H1 (cell line): ENCODE results near the gene CRYBA4. TPM values are rescaled to one million over a fixed set of nuclear protein-coding genes. Genes with fewer than 3 reads are reported as not detected.

ENCODE experiments used
- CTCF ChIA-PET: fragments of 300-600 bp; sonication (Branson Sonifier 250); formaldehyde crosslinking; loops from one replicate; lab custom pipeline; 2021; ENCODE audit not compliant: partially characterized antibody; lab: Charles Lee
- POLR2A ChIA-PET: fragments of 300-600 bp; sonication (Branson Sonifier 250); formaldehyde crosslinking; loops from one replicate; lab custom pipeline; 2021; ENCODE audit warnings: inconsistent platforms; ENCODE audit not compliant: partially characterized antibody; lab: Charles Lee
- DNase-seq, 2 experiments: peaks; one replicate each; pipeline versions ENCODE4 v3.0.0 to v3.0.0-alpha.2; 2010 to 2022; ENCODE audit warnings: low spot score in 2 of 2, low read depth in 1 of 2, mixed read lengths in 1 of 2
- FAIRE-seq: peaks from 2 replicates; lab custom pipeline; 2011; peaks lifted over from hg19 to GRCh38; lab: Jason Lieb, UNC
- H2AFZ ChIP-seq: 2 replicates; pipeline ENCODE4 v1.8.1; 2012; ENCODE audit warnings: low read length, inconsistent platforms
- H2AK5ac ChIP-seq: 2 replicates; pipeline ENCODE4 v1.6.1; 2013; ENCODE audit warnings: low read depth, low read length
- H2BK120ac ChIP-seq: replicated peaks from 2 replicates; pipeline ENCODE3; 2013; ENCODE audit warnings: low read depth, low read length, inconsistent platforms
- H2BK12ac ChIP-seq: 2 replicates; pipeline ENCODE4 v1.6.1; 2013; ENCODE audit warnings: low read depth, low read length
- H2BK15ac ChIP-seq: 2 replicates; pipeline ENCODE4 v1.6.1; 2013; ENCODE audit warnings: low read length
- H2BK20ac ChIP-seq: 2 replicates; pipeline ENCODE4 v1.6.1; 2013; ENCODE audit warnings: low read length
- H2BK5ac ChIP-seq: 2 replicates; pipeline ENCODE4 v1.6.1; 2013; ENCODE audit warnings: low read depth, low read length
- H3K14ac ChIP-seq: 2 replicates; pipeline ENCODE4 v1.6.1; 2013; ENCODE audit warnings: inconsistent platforms; ENCODE audit not compliant: insufficient read length
- H3K18ac ChIP-seq: 2 replicates; pipeline ENCODE4 v1.6.1; 2013; ENCODE audit warnings: low read length; ENCODE audit errors: extremely low read depth
- H3K23ac ChIP-seq: 2 replicates; pipeline ENCODE4 v1.6.1; 2013; ENCODE audit warnings: inconsistent platforms; ENCODE audit not compliant: insufficient read length
- H3K23me2 ChIP-seq: 2 replicates; pipeline ENCODE4 v1.6.1; 2013; ENCODE audit warnings: low read depth, low read length
- H3K27ac ChIP-seq: 2 replicates; pipeline ENCODE4 v1.6.1; 2011; ENCODE audit warnings: low read depth, low read length, inconsistent platforms
- H3K27me3 ChIP-seq, 4 experiments: replicated peaks in 1 of 4; 1 replicate in 1 of 4; 2 replicates in 3 of 4; pipeline versions ENCODE4 v1.6.1 to v1.8.1; 2011 to 2013; ENCODE audit warnings: low read length in 3 of 4, mild to moderate bottlenecking in 3 of 4, inconsistent platforms in 2 of 4, mixed read lengths in 2 of 4, moderate library complexity in 1 of 4; ENCODE audit not compliant: control insufficient read depth in 3 of 4, insufficient read depth in 3 of 4; ENCODE audit errors: extremely low read depth in 1 of 4
- H3K36me3 ChIP-seq, 4 experiments: 2 replicates each; pipeline versions ENCODE4 v1.6.1 to v1.8.1; 2011 to 2013; ENCODE audit warnings: mild to moderate bottlenecking in 4 of 4, low read length in 3 of 4, moderate library complexity in 2 of 4, control low read depth in 1 of 4, inconsistent platforms in 1 of 4; ENCODE audit not compliant: insufficient read depth in 4 of 4, control insufficient read depth in 2 of 4
- H3K4ac ChIP-seq: replicated peaks from 2 replicates; pipeline ENCODE3; 2013; ENCODE audit warnings: low read length, low read depth, mixed read lengths, inconsistent platforms; ENCODE audit not compliant: insufficient read length
- H3K4me1 ChIP-seq, 4 experiments: replicated peaks in 1 of 4; 1 replicate in 1 of 4; 2 replicates in 3 of 4; pipeline versions ENCODE4 v1.6.1 to v1.8.1; 2011 to 2013; ENCODE audit warnings: low read length in 3 of 4, inconsistent platforms in 2 of 4, mixed read lengths in 1 of 4; ENCODE audit not compliant: insufficient read depth in 4 of 4, control insufficient read depth in 3 of 4
- H3K4me2 ChIP-seq, 2 experiments: 2 replicates each; pipeline versions ENCODE4 v1.6.1 to v1.8.1; 2011 to 2013; ENCODE audit warnings: low read depth in 2 of 2, low read length in 2 of 2, control low read depth in 1 of 2, inconsistent platforms in 1 of 2, mild to moderate bottlenecking in 1 of 2; ENCODE audit not compliant: insufficient read depth in 1 of 2
- H3K4me3 ChIP-seq, 4 experiments: fragments of 200-600, 300-600 bp in 1 of 4; sonication (generic), shearing (Covaris generic), sonication (Bioruptor Twin) in 1 of 4; 2 replicates each; pipeline versions ENCODE4 v1.5.1 to v1.8.1; 2011 to 2016; ENCODE audit warnings: low read length in 4 of 4, low read depth in 3 of 4, control low read depth in 2 of 4, inconsistent platforms in 2 of 4, mild to moderate bottlenecking in 2 of 4, mixed read lengths in 1 of 4, moderate library complexity in 1 of 4; ENCODE audit not compliant: insufficient read depth in 2 of 4; ENCODE audit errors: extremely low read depth in 1 of 4
- H3K56ac ChIP-seq: replicated peaks from 2 replicates; pipeline ENCODE3; 2013; ENCODE audit warnings: low read depth, mild to moderate bottlenecking, mixed read lengths, low read length, inconsistent platforms; ENCODE audit not compliant: insufficient read length
- H3K79me1 ChIP-seq: 2 replicates; pipeline ENCODE4 v1.6.1; 2013; ENCODE audit warnings: low read depth, low read length, control low read depth
- H3K79me2 ChIP-seq, 2 experiments: 2 replicates each; pipeline versions ENCODE4 v1.6.1 to v1.8.1; 2012 to 2013; ENCODE audit warnings: low read length in 2 of 2, mild to moderate bottlenecking in 2 of 2, inconsistent platforms in 1 of 2; ENCODE audit not compliant: insufficient read depth in 2 of 2, control insufficient read depth in 1 of 2
- H3K9ac ChIP-seq, 4 experiments: replicated peaks in 1 of 4; 1 replicate in 1 of 4; 2 replicates in 3 of 4; pipeline versions ENCODE4 v1.6.1 to v1.8.1; 2011 to 2013; ENCODE audit warnings: low read depth in 3 of 4, low read length in 3 of 4, control low read depth in 2 of 4, mild to moderate bottlenecking in 2 of 4, moderate library complexity in 2 of 4, inconsistent platforms in 1 of 4; ENCODE audit errors: extremely low read depth in 1 of 4
- H3K9me3 ChIP-seq, 2 experiments: 2 replicates each; pipeline versions ENCODE4 v1.6.1 to v1.8.1; 2012 to 2013; ENCODE audit warnings: mild to moderate bottlenecking in 2 of 2, moderate library complexity in 2 of 2, control low read depth in 1 of 2, inconsistent platforms in 1 of 2, low read depth in 1 of 2, low read length in 1 of 2, mixed read lengths in 1 of 2; ENCODE audit not compliant: insufficient read depth in 2 of 2
- H4K20me1 ChIP-seq, 2 experiments: replicated peaks in 1 of 2; 2 replicates each; pipeline versions ENCODE3 to v1.8.1; 2011 to 2013; ENCODE audit warnings: inconsistent platforms in 2 of 2, low read length in 2 of 2, mild to moderate bottlenecking in 1 of 2; ENCODE audit not compliant: insufficient read depth in 2 of 2, control insufficient read depth in 1 of 2
- H4K5ac ChIP-seq: 2 replicates; pipeline ENCODE4 v1.6.1; 2013; ENCODE audit warnings: low read length, low read depth, mixed read lengths, inconsistent platforms; ENCODE audit not compliant: insufficient read length
- H4K8ac ChIP-seq: 2 replicates; pipeline ENCODE4 v1.8.0; 2013; ENCODE audit warnings: mild to moderate bottlenecking, moderate library complexity, low read length, inconsistent platforms; ENCODE audit not compliant: insufficient read depth; ENCODE audit errors: extremely low read depth
- H4K91ac ChIP-seq: replicated peaks from 2 replicates; pipeline ENCODE3; 2013; ENCODE audit warnings: low read length, mixed read lengths, inconsistent platforms; ENCODE audit not compliant: insufficient read length
- RFX5 ChIP-seq: IDR thresholded peaks from 2 replicates; pipeline ENCODE4 v1.6.1; 2011; ENCODE audit warnings: low read depth, low read length, improper control_type of control experiment, borderline replicate concordance
- TCF12 ChIP-seq: IDR thresholded peaks from 2 replicates; pipeline ENCODE4 v1.6.1; 2011; ENCODE audit warnings: low read depth, mild to moderate bottlenecking, low read length
- WGBS, 2 experiments: shearing (Covaris generic) in 1 of 2; methylation state at CpG; one replicate each; pipeline versions ENCODE4 v1.1.6 to v1.1.7; 2013 to 2015; ENCODE audit warnings: low lambda C conversion rate in 2 of 2, mixed read lengths in 2 of 2, inconsistent platforms in 1 of 2, low coverage in 1 of 2, missing lambda C conversion rate in 1 of 2; ENCODE audit not compliant: insufficient replicate concordance in 2 of 2, insufficient coverage in 1 of 2, insufficient read length in 1 of 2; ENCODE audit errors: extremely low coverage in 1 of 2, missing lambda C conversion rate in 1 of 2; 5-methylcytosine and 5-hydroxymethylcytosine counted together
- polyA plus RNA-seq, 7 experiments: library from polyadenylated mRNA; depleted of rRNA in 3 of 7; stranded (reverse) in 5 of 7; unstranded in 2 of 7; fragments of >200 nt in 5 of 7; fragments of 200-250 nt in 2 of 7; gene quantifications; 1 replicate in 5 of 7; 2 replicates in 1 of 7; 4 replicates in 1 of 7; pipeline versions ENCODE4 v1.2.1 to v1.2.3, GENCODE V29; 2011 to 2013; ENCODE audit warnings: missing spikeins in 2 of 7, mixed read lengths in 2 of 7
- total RNA-seq: library from RNA; stranded (reverse); fragmentation: NEBNext Ultra II Directional; extraction: Animal tissue kit (Norgen Biotek cat#: 25700); gene quantifications from 2 replicates; pipeline ENCODE4 v1.2.1, GENCODE V29; 2021

Gene CRYBA4
- total and polyA plus RNA-seq, 2 of the 8 experiments (the other 6 are each of a cell fraction or from before 2014, with no cell fraction given): 0.67 to 3.1 TPM

GRCh38 chr22:26658671-26659478 lies 37.1 kb downstream of the CRYBA4 start:
- H2BK5ac ChIP-seq: peak overlapping the region; percentile 61; the same call in 1 of the 2 replicates
- WGBS, 2 experiments: 5% methylated on average over 27 of the region's 27 CpGs; no CpG with 5 or more reads in 1 of the 2 experiments
- H4K91ac ChIP-seq: peak overlapping the region; percentile 32
- peak overlapping the region; percentile 71; the same call in 1 of the 2 replicates for H3K18ac ChIP-seq
- peak overlapping the region; percentile 31; the same call in 1 of the 2 replicates for H2BK12ac ChIP-seq
- peak overlapping the region; percentile 71 to 96 (median 82) for H3K4me3 ChIP-seq
- no peak overlapping the region for H4K8ac ChIP-seq
- peak overlapping the region; percentile 46; the same call in 1 of the 2 replicates for H3K27ac ChIP-seq
- H3K23ac ChIP-seq: no peak overlapping the region
- H2BK20ac ChIP-seq: 0 out of 2 replicates have a peak overlapping the region, but pooled peaks have one; percentile 64
- H2BK15ac ChIP-seq: no peak overlapping the region
- peak overlapping the region; percentile 71 to 82 for H3K4me2 ChIP-seq
- peak; percentile 88 for FAIRE-seq
- CTCF ChIA-PET: no interaction called here
- no peak overlapping the region for H3K4ac ChIP-seq
- H3K9ac ChIP-seq: peak overlapping the region in 2 of 4 experiments; percentile 25 to 39; a peak in 4 of 7 replicates
- H2AFZ ChIP-seq: no peak overlapping the region
- no peaks in the 10 kb centered on the region for H4K20me1 ChIP-seq
- peak overlapping the region; percentile 87 for H2BK120ac ChIP-seq
- no peak overlapping the region for H3K56ac ChIP-seq
- H3K79me2 ChIP-seq: peaks cover 0 to 38% of the 10 kb centered on the region in 2 experiments; a peak in 2 of 4 replicates
- H3K36me3 ChIP-seq: peaks cover 3 to 10% (median 7%) of the 10 kb centered on the region in 4 experiments; a peak in 4 of 8 replicates
- peak; percentile 85 for DNase-seq
- peaks cover 10 to 21% (median 13%) of the 10 kb centered on the region in 4 experiments for H3K4me1 ChIP-seq
- H4K5ac ChIP-seq: no peak overlapping the region
- no peak overlapping the region for H2AK5ac ChIP-seq
- H3K14ac ChIP-seq: no peak overlapping the region
- H3K23me2 ChIP-seq: peaks cover 15% of the 10 kb centered on the region
- POLR2A ChIA-PET: interaction anchor here (0.6 to 7.9 kb wide), 7 partner anchors 9 to 269 kb away, joined by 3 to 43 read pairs (median 5); no protein-coding TSS in a partner anchor
- no peaks in the 10 kb centered on the region; a peak in 1 of 7 replicates for H3K27me3 ChIP-seq
- 0 out of 2 replicates have a peak, but pooled peaks cover 3% of the 10 kb centered on the region for H3K79me1 ChIP-seq
- no peaks in the 10 kb centered on the region for H3K9me3 ChIP-seq
- TF ChIP-seq RFX5: no peak
- TF ChIP-seq TCF12: peak; percentile 62; the same call in 1 of the 2 replicates
